GM19035 (cell line): ENCODE data around the gene METTL18.

ENCODE experiments used
- ATAC-seq: cut with Tn5 transposase; IDR thresholded peaks from one replicate; pipeline ENCODE4 v1.9.1; 2021; ENCODE audit not compliant: unreplicated experiment

Gene METTL18

DNA sequence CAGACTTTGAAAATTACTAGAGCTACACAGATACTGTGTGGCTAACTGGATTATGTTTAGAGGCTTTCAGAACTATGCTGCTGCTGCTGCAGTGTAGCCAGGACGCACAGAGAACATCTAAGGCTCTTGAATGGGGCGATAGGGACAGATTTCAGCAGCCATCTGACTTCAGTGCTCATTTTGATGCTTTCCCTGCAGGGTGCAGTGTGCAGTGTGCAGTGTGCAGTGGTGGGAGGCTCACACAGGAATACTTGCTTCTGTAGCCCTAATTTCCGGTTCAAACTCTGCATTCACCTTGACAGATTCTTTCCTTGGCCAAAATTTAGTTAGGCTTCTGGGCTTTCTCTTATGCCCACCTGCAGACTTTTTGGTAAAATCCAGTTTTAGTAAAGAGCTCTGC lies 7.7 kb downstream of the METTL18 start:
- ATAC-seq, result no peak

DNA sequence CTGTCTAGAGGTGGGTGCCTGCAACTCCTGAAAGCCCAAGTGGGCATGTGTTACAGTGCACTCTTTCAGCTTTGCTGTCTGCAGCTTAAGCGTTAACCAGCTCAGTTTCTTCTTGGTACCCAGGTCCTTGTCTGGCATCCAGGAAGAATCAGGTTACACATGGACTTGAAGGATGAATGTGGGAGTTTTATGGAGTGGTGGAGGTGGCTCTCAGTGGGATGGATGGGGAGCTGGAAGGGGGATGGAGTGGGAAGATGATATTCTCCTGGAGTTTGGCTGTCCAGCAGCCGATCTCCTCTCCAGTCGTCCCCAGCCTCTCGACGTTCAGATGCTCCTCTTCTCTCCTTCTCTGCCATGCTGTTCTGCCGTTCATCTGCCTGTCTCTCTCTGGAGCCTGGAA lies 9.4 kb downstream of the METTL18 start:
- ATAC-seq, result no peak

DNA sequence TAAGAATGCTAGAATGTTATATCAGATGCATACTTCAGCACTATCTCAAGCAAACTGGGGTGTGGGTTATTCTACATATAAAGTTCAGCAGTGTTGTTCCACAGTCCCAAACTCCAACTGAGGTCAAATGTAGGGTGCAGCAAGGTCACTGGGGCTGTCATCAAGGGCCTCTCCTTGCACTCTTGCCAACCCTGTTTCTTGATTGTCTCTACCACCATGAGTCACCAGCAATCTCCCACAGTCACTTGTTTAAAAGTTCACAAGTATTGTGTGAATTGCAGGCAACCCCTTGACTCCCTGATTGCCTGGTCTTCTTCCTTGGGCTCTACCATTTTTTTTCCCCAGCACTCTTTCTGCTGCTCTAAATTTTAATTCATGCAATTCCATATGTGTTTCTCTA lies 10.6 kb downstream of the METTL18 start:
- no peak for ATAC-seq

DNA sequence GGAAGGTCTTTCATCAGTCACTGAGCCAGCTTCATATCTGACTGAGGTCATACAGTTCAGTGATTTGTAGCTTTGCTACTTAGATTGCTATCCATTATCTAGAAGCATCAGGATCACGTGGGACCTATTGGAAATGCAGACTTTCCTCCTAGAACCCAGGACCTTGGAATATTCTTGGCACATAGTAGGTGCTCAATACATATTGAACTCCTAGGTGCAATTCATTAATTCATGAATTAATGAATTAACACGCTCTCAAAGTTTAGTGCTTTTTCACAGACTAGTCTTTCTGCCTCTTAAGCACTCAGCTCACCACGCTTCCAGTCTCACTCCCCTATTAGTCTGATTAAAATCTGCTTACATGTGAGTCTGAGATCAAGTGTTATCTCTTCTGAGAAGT lies 12.1 kb downstream of the METTL18 start:
- no peak for ATAC-seq

DNA sequence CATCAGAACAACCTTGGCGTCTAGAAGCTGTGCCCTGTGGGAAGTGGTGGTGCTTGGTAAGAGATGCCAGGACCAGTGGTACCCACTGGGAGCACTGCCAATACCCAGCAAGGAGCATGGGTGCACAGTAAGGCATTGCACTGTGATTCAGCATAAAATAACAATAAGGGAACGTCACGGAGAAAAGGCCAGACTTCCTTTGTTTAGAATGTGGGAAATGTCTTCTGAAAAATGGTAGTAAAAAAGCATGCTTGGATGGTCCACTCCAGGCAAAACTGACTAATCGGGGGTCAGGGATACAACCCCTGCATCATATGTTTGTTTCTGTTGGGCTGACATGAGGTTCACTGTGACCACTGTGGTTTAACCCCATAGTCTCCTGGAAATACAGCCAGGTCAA lies 14.7 kb downstream of the METTL18 start:
- ATAC-seq, result no peak

DNA sequence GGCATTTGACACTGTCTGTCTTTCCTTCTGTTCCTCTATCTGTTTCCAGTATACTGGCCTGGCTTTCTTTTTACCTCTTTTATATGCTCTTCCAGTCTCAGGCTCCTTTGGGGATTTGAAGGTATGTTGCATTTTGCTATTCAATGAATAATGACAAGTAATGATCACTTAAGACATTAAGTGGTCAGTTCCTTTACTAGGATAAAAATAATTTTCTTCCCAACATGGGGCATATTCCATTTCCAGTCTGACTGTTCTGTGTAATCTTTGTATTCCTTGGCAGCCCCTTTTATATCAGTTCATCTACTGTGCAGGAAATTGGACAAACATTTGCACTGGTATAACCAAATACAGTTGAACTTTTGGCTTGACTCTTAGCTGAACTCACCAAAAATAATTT lies 15.6 kb downstream of the METTL18 start:
- ATAC-seq, result no peak

DNA sequence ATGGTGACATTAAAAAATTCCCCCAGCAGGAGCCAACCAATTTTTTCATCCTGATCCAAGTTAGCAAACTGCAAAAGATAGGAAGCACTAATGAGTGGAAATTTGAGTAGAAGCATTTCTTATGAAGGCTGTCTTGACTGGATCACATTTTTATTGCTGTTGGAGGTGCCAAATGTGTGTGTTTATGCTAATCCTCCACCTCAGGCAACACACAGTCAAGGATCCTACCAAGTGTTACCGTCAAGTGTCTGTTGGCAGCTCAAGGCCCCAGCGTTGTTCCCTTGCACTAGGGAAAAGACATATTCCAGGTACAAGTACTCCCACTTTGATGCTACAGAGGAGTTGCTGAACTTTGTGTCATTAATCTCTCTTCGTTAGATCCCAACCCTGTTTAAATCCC lies 18.3 kb downstream of the METTL18 start:
- no peak for ATAC-seq

DNA sequence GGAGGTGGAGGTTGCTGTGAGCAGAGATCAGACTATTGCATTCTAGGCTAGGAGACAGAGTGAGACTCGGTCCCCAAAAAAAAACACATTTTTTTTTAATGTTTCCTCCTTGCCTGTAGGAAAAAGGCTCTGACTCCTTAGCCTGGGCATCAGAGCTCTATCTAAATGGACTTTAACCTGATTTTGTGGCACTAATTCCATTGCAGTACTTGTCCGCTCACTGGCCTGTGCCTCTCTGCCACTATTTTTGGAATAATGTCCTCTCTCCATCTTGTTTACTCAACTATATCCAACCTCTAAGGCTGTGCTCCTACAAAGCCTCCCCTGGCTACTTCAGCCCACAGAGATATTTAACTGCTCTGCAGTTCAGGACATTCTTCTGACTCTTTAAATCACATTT lies 26.5 kb downstream of the METTL18 start:
- ATAC-seq, result no peak

DNA sequence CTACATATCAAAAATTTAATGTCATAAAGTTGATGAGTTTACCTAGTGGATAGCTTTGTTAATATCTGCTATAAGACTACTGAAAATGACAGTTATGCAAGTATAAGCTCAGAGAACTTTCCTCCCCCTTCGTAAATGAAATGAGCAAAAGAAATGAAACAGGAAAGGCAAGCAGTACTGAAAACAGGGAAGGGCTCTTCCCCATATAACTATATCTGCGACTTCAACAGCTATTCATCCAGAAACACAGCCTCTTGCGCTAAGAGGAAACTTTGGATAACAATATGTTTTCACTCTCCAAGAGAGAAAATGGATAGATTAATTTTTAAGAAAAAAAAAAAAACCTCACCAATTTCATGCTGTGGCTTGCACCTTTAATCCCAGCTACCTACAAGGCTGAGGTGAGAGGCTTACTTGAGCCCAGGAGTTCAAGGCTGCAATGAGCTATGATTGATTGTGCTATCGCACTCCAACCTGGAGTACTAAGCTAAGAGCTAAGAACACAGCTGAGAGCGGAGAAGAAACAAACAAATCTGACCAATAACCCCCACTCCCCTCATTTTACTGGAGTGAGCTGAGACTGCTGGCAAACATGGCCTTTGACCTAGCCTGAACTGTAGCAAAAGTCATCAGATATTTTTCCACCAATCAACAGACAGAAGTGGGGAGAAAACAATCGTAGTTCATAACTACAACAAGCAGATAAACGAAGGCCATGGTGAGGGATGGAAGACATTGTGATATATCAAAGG lies 29.0 kb downstream of the METTL18 start:
- no peak for ATAC-seq

DNA sequence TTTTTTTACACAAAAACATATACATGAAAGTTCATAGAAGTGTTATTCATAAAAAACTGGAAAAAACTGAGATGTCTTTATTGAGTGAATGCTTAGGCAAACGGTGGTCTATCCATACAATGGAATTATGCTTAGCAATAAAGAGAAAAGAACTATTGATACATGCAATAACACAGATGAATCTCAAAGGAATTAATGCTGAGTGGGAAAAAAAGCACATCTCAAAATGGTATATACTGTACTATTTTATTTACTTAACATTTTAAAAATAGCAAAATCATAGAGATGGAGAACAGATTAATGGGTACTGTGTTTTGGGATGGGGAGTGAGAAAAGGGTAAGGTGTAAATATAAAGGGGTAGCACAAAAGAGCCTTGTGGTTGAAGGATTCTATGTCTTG lies 29.8 kb downstream of the METTL18 start:
- ATAC-seq, result no peak

DNA sequence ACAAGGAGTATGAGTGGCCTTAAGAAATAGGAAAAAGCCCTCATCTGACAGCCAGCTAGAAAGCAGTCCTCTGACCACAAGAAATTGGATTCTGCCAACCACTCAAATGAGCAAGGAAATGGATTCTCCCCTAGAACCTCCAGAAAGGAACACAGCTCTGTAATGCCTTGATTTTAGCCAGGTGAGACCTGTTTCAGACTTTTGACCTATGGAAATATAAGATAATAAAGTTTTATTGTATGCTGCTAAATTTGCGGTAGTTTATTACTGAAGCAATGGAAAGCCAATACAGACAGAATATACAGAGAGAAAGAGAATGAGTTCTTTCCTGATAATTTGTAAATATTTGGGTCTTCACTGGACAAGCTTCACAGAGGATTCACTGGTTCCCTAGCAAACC lies 32.0 kb downstream of the METTL18 start:
- ATAC-seq, result no peak

DNA sequence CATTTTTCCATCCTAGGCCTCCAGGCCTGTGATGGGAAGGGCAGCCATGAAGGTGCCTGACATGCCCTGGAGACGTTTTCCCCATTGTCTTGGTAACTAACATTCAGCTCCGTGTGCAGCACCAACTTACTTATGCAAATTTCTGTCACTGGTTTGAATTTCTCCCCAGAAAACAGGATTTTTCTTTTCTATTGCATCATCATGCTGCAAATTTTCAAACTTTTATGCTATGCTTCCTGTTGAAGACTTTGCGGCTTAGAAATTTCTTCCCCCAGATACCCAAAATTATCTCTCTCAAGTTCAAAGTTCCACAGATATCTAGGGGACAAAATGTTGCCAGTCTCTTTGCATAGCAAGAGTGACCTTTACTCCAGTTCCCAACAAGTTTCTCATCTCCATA lies 35.7 kb downstream of the METTL18 start:
- ATAC-seq, result no peak

DNA sequence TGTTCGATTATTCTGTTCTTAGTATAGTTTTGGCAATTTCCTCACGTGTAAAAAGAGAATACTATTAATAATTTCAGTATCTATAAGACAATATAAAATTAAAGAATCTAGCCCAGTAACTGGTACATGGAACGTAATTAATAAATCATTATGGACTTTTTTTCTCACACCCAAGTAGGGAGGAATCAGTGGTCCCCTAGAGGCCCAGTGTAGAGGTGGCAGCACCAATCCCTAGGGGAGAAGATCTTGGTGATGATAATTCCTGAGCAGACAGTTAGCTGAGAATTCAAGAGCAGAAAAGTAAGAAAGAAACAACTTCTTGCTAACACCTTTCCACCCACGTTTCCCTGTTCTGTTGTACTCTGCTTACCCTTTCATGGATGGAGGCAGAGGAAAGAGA lies 41.2 kb downstream of the METTL18 start:
- ATAC-seq, result no peak

DNA sequence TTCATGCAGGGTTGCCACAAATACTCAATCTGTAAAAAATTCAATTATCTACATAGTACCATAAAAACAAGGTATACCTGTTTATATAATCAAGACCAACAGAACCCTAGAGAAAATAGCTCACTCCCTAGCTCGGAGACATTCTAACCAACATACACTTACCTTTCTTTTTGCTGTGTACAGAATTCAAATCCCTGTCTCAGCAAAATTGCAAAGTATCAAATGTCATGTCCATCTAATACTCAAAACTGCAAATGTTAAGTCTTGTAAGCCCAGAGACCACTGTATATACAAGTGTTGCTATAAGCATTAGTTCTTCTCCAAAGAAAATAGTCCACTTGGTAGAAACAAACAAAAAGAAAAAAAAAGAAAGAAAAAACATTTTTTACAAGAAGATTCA lies 44.7 kb downstream of the METTL18 start:
- ATAC-seq, result no peak

DNA sequence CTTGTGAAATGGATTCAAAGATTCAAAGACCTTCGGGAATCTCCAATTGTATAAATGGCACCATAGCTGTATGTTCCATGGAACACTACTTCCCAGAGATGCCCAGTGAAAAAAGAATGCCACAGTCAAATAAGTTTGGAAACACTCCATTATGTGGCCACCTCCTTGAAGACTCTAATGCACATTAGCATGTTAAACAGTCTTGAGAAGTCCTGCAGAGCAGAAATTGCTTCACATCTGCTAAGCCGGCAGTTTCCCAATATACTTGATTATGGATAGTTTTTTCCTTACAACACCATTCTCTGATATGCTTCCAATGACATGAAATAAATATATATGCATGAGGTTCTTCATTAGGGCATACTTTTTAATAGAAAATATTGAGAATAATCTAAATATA lies 48.2 kb downstream of the METTL18 start:
- ATAC-seq, result no peak

DNA sequence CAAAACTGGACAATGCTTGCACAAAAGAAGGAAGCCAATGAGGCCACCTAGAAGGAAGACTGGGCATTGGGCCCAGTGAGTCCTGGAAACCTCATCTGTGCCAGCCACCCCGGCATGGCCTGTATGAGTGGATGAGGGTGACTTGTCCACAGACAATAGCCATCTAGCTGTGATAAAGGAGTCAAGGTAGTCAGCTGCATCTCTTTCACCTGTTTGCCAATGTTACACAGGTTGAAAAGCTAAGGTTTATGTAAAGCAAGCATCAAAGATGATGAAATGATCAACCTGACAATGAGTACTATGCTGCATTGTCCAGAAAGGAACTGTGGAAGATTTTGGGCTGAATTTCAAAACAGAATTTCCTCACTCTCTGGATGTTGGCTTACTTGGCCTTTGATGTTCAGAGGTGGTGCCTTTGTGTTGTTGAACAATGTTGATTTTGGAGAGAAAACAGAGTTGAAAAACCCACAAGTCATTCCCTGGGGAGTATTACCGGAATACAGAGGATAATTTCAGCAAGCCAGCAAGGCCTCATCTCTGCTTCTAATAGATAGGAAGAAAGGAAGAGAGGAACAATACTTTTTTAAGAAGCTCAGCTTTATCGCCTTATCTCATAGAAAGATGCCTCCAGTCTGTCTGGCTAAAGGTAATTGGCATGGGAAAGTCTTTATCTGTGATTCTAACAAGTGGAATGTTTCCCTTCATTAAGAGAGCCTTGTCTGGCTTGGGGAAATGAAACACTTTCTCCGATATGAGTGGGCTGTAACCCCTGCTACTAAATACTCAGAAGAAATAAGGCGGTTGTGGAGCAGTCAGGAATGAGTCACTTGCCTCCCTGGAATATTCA lies 49.5 kb downstream of the METTL18 start:
- ATAC-seq, result no peak
